SK-N-SH treated with all-trans-retinoic acid at 6 μM for 48 hours (cell line): ENCODE data around the gene CFAP299.

Source experiments
- RARB ChIP-seq: fragments of 250-450 bp; sonication (Bioruptor Pico); IDR thresholded peaks from 2 replicates; pipeline ENCODE4 v1.8.0; 2021; ENCODE audit warnings: mild to moderate bottlenecking, moderate library complexity
- SNAI2 ChIP-seq: fragments of 250-450 bp; sonication (Bioruptor Pico); IDR thresholded peaks from 2 replicates; pipeline ENCODE4 v1.5.0; 2020; ENCODE audit warnings: mild to moderate bottlenecking, moderate library complexity
- TCF4 ChIP-seq: fragments of 250-450 bp; sonication (Bioruptor Pico); IDR thresholded peaks from 2 replicates; pipeline ENCODE4 v1.8.0; 2021; ENCODE audit warnings: mild to moderate bottlenecking, moderate library complexity, borderline replicate concordance
- ZFP3 ChIP-seq: fragments of 250-450 bp; sonication (Bioruptor Pico); IDR thresholded peaks from 2 replicates; pipeline ENCODE4 v1.5.0; 2020; ENCODE audit warnings: mild to moderate bottlenecking, moderate library complexity
- ZFP30 ChIP-seq: fragments of 450-650 bp; formaldehyde crosslinking; IDR thresholded peaks from 2 replicates; pipeline ENCODE4 v1.5.0; 2022; ENCODE audit warnings: mild to moderate bottlenecking, moderate library complexity
- TF ChIP-seq, protein P1 (sequence below): fragments of 250-450 bp; sonication (Bioruptor Pico); IDR thresholded peaks from 2 replicates; pipeline ENCODE4 v1.8.0; 2020; ENCODE audit warnings: mild to moderate bottlenecking, moderate library complexity, borderline replicate concordance

GRCh38 chr4:80873571-80873970 lies 538.0 kb downstream of the CFAP299 start:
- TF ChIP-seq, protein P1, sequence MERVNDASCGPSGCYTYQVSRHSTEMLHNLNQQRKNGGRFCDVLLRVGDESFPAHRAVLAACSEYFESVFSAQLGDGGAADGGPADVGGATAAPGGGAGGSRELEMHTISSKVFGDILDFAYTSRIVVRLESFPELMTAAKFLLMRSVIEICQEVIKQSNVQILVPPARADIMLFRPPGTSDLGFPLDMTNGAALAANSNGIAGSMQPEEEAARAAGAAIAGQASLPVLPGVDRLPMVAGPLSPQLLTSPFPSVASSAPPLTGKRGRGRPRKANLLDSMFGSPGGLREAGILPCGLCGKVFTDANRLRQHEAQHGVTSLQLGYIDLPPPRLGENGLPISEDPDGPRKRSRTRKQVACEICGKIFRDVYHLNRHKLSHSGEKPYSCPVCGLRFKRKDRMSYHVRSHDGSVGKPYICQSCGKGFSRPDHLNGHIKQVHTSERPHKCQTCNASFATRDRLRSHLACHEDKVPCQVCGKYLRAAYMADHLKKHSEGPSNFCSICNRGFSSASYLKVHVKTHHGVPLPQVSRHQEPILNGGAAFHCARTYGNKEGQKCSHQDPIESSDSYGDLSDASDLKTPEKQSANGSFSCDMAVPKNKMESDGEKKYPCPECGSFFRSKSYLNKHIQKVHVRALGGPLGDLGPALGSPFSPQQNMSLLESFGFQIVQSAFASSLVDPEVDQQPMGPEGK: no peak
- TF ChIP-seq ZFP30 (CRISPR knock-in tag) (no peak), TCF4 (CRISPR knock-in tag) (no peak), RARB (CRISPR knock-in tag) (no peak), SNAI2 (no peak), ZFP3 (CRISPR knock-in tag) (no peak)
